HG02884 (cell line): ENCODE results near the gene IQGAP2.
"Not testable (repeated sequence)": the region's sequence is repeated elsewhere in the genome, so short reads cannot be mapped to it uniquely, and the experiment has no call there.

Experiments
- ATAC-seq: cut with Tn5 transposase; IDR thresholded peaks from one replicate; pipeline ENCODE4 v1.9.1; 2021; ENCODE audit warnings: mild to moderate bottlenecking, moderate library complexity; ENCODE audit not compliant: unreplicated experiment

The IQGAP2 gene

GRCh38 chr5:76528547-76529331 is 125.7 kb downstream of the IQGAP2 start:
- no peak for ATAC-seq

GRCh38 chr5:76529464-76530344 is 126.6 kb downstream of the IQGAP2 start:
- ATAC-seq = no peak

- no peak for ATAC-seq
These were observed 129.0 kb downstream of the IQGAP2 start for GRCh38 chr5:76532052-76532451.

GRCh38 chr5:76532973-76533372 is 129.9 kb downstream of the IQGAP2 start:
- ATAC-seq = no peak

- no peak for ATAC-seq
These were observed 132.5 kb downstream of the IQGAP2 start for GRCh38 chr5:76535577-76535976.

- no peak for ATAC-seq
These were observed 134.0 kb downstream of the IQGAP2 start for GRCh38 chr5:76537073-76537543.

GRCh38 chr5:76542241-76542640 is 139.2 kb downstream of the IQGAP2 start:
- no peak for ATAC-seq

GRCh38 chr5:76542887-76543690 is 140.0 kb downstream of the IQGAP2 start:
- ATAC-seq = no peak

GRCh38 chr5:76544268-76544926 is 141.3 kb downstream of the IQGAP2 start:
- no peak for ATAC-seq

- no peak for ATAC-seq
These were observed 142.1 kb downstream of the IQGAP2 start for GRCh38 chr5:76545184-76545583.

- ATAC-seq = no peak
These were observed 143.5 kb downstream of the IQGAP2 start for GRCh38 chr5:76546497-76547102.

GRCh38 chr5:76547242-76547890 is 144.3 kb downstream of the IQGAP2 start:
- ATAC-seq = peak; percentile 57

GRCh38 chr5:76547891-76548524 is 144.9 kb downstream of the IQGAP2 start:
- no peak for ATAC-seq

GRCh38 chr5:76548525-76549229 is 145.6 kb downstream of the IQGAP2 start:
- no peak for ATAC-seq

GRCh38 chr5:76550881-76551280 is 147.8 kb downstream of the IQGAP2 start:
- ATAC-seq = not testable (repeated sequence)

- ATAC-seq = no peak
These were observed 149.5 kb downstream of the IQGAP2 start for GRCh38 chr5:76552546-76552945.

- no peak for ATAC-seq
These were observed 150.2 kb downstream of the IQGAP2 start for GRCh38 chr5:76553251-76553650.

- no peak for ATAC-seq
These were observed 152.0 kb downstream of the IQGAP2 start for GRCh38 chr5:76555114-76555513.
